ENCODE data around the gene DNLZ.

DNA sequence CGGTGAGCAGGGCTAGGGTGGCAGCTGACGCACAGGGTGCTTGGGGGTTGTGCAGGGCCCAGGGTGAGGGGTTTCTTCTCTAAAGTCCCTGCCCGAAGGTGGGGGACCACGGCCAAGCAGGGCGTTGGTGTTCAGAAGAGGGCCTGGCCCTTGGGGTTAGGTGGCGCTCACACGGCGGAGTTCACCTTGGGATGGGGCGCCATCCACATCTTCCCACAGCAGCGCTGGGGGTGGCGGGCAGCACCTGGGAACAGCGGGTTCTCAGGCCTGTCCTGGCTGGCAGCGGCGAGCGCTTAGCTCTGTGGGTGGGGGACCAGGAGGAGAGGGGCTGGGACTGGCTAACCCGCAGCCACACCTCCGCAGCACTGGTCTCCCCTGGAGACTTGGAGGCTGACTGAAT lies 30.1 kb downstream of the DNLZ start:
- TF ChIP-seq, protein P1, sequence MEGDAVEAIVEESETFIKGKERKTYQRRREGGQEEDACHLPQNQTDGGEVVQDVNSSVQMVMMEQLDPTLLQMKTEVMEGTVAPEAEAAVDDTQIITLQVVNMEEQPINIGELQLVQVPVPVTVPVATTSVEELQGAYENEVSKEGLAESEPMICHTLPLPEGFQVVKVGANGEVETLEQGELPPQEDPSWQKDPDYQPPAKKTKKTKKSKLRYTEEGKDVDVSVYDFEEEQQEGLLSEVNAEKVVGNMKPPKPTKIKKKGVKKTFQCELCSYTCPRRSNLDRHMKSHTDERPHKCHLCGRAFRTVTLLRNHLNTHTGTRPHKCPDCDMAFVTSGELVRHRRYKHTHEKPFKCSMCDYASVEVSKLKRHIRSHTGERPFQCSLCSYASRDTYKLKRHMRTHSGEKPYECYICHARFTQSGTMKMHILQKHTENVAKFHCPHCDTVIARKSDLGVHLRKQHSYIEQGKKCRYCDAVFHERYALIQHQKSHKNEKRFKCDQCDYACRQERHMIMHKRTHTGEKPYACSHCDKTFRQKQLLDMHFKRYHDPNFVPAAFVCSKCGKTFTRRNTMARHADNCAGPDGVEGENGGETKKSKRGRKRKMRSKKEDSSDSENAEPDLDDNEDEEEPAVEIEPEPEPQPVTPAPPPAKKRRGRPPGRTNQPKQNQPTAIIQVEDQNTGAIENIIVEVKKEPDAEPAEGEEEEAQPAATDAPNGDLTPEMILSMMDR (IDR thresholded peaks at IDR 0.05; ENCODE audit: extremely low read depth in 1 of 2, insufficient read depth in 1 of 2, low read depth in 1 of 2, low read length in 2 of 2) = no peak
- TF ChIP-seq POLR2A (IDR thresholded peaks at IDR 0.05; ENCODE audit: low read depth, low read length) (no peak), FOS (IDR thresholded peaks at IDR 0.05; ENCODE audit: borderline replicate concordance, insufficient read depth, low read length) (no peak), POLR2AphosphoS5 (IDR thresholded peaks at IDR 0.05; ENCODE audit: insufficient read depth, low read depth, low read length) (no peak)

Data from endothelial cell of umbilical vein (primary cell).